K562 treated with DMSO at 1 percent for 48 hours (cell line): ENCODE measurements around the gene ST8SIA4. TPM values are rescaled to one million over a fixed set of nuclear protein-coding genes. Genes with fewer than 3 reads are reported as not detected.

ENCODE experiments used
- total RNA-seq: library from RNA; unstranded; fragments of 300-600 nt; gene quantifications from 2 replicates; pipeline ENCODE4 v1.2.3, GENCODE V29; 2022; ENCODE audit warnings: low replicate concordance; ENCODE audit errors: extremely low read depth

Gene ST8SIA4, protein sequence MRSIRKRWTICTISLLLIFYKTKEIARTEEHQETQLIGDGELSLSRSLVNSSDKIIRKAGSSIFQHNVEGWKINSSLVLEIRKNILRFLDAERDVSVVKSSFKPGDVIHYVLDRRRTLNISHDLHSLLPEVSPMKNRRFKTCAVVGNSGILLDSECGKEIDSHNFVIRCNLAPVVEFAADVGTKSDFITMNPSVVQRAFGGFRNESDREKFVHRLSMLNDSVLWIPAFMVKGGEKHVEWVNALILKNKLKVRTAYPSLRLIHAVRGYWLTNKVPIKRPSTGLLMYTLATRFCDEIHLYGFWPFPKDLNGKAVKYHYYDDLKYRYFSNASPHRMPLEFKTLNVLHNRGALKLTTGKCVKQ
- not detected in 2 replicates for total RNA-seq

DNA sequence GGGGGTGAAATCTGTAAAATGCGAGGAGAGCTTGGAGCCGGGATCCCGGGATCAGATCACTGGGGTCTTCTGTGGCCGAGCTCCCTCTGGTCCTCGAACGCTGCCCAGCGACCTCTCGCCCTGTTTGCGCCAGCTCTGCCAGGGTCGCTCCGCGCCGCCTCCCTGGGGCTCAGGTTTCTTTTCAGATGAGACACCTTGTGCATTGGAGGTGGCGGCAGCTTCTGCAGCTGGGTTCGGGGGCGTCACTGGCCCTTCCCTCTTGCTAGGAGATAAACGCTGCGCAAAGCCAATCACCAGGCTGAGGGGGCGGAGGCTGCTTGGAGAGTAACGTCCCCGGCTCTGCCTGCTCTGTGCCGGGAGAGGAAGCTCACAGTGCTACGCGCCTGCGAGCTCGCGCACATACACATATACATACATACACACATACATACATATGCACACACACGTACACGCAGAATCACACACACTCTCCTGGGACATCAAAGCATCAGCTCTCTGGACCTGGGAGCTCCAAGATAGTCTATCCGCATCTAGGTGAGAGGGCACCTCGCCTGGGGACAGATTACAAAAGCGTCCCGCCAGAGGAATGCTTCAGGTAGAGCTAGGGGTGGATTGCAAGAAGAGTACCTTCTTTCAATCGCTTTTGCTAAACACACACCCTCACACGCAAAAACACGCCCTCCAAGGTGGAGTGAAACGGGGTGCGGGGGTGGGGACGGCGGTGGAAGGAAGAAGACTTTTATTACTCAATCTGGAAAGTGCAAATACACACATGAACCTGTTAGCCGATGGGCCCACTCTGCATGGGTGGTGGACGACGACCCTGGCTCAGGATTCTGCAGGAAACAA is at the start of gene ST8SIA4:
TSS of gene ST8SIA4 (minus strand) at position 244 of the 849 bp plus-strand sequence. CDS start 327 bp downstream, outside the sequence.

